H1 (cell line): ENCODE results near the gene LIPF. TPM values are rescaled to one million over a fixed set of nuclear protein-coding genes. Genes with fewer than 3 reads are reported as not detected.

Experiments
- CTCF ChIA-PET: fragments of 300-600 bp; sonication (Branson Sonifier 250); formaldehyde crosslinking; loops from one replicate; lab custom pipeline; 2021; ENCODE audit not compliant: partially characterized antibody; lab: Charles Lee
- POLR2A ChIA-PET: fragments of 300-600 bp; sonication (Branson Sonifier 250); formaldehyde crosslinking; loops from one replicate; lab custom pipeline; 2021; ENCODE audit warnings: inconsistent platforms; ENCODE audit not compliant: partially characterized antibody; lab: Charles Lee
- DNase-seq, 2 experiments: peaks; one replicate each; pipeline versions ENCODE4 v3.0.0 to v3.0.0-alpha.2; 2010 to 2022; ENCODE audit warnings: low spot score in 2 of 2, low read depth in 1 of 2, mixed read lengths in 1 of 2
- FAIRE-seq: peaks from 2 replicates; lab custom pipeline; 2011; peaks lifted over from hg19 to GRCh38; lab: Jason Lieb, UNC
- H2AFZ ChIP-seq: 2 replicates; pipeline ENCODE4 v1.8.1; 2012; ENCODE audit warnings: low read length, inconsistent platforms
- H2AK5ac ChIP-seq: 2 replicates; pipeline ENCODE4 v1.6.1; 2013; ENCODE audit warnings: low read depth, low read length
- H2BK120ac ChIP-seq: replicated peaks from 2 replicates; pipeline ENCODE3; 2013; ENCODE audit warnings: low read depth, low read length, inconsistent platforms
- H2BK12ac ChIP-seq: 2 replicates; pipeline ENCODE4 v1.6.1; 2013; ENCODE audit warnings: low read depth, low read length
- H2BK15ac ChIP-seq: 2 replicates; pipeline ENCODE4 v1.6.1; 2013; ENCODE audit warnings: low read length
- H2BK20ac ChIP-seq: 2 replicates; pipeline ENCODE4 v1.6.1; 2013; ENCODE audit warnings: low read length
- H2BK5ac ChIP-seq: 2 replicates; pipeline ENCODE4 v1.6.1; 2013; ENCODE audit warnings: low read depth, low read length
- H3K14ac ChIP-seq: 2 replicates; pipeline ENCODE4 v1.6.1; 2013; ENCODE audit warnings: inconsistent platforms; ENCODE audit not compliant: insufficient read length
- H3K18ac ChIP-seq: 2 replicates; pipeline ENCODE4 v1.6.1; 2013; ENCODE audit warnings: low read length; ENCODE audit errors: extremely low read depth
- H3K23ac ChIP-seq: 2 replicates; pipeline ENCODE4 v1.6.1; 2013; ENCODE audit warnings: inconsistent platforms; ENCODE audit not compliant: insufficient read length
- H3K23me2 ChIP-seq: 2 replicates; pipeline ENCODE4 v1.6.1; 2013; ENCODE audit warnings: low read depth, low read length
- H3K27ac ChIP-seq: 2 replicates; pipeline ENCODE4 v1.6.1; 2011; ENCODE audit warnings: low read depth, low read length, inconsistent platforms
- H3K27me3 ChIP-seq, 4 experiments: replicated peaks in 1 of 4; 1 replicate in 1 of 4; 2 replicates in 3 of 4; pipeline versions ENCODE4 v1.6.1 to v1.8.1; 2011 to 2013; ENCODE audit warnings: low read length in 3 of 4, mild to moderate bottlenecking in 3 of 4, inconsistent platforms in 2 of 4, mixed read lengths in 2 of 4, moderate library complexity in 1 of 4; ENCODE audit not compliant: control insufficient read depth in 3 of 4, insufficient read depth in 3 of 4; ENCODE audit errors: extremely low read depth in 1 of 4
- H3K36me3 ChIP-seq, 4 experiments: 2 replicates each; pipeline versions ENCODE4 v1.6.1 to v1.8.1; 2011 to 2013; ENCODE audit warnings: mild to moderate bottlenecking in 4 of 4, low read length in 3 of 4, moderate library complexity in 2 of 4, control low read depth in 1 of 4, inconsistent platforms in 1 of 4; ENCODE audit not compliant: insufficient read depth in 4 of 4, control insufficient read depth in 2 of 4
- H3K4ac ChIP-seq: replicated peaks from 2 replicates; pipeline ENCODE3; 2013; ENCODE audit warnings: low read length, low read depth, mixed read lengths, inconsistent platforms; ENCODE audit not compliant: insufficient read length
- H3K4me1 ChIP-seq, 4 experiments: replicated peaks in 1 of 4; 1 replicate in 1 of 4; 2 replicates in 3 of 4; pipeline versions ENCODE4 v1.6.1 to v1.8.1; 2011 to 2013; ENCODE audit warnings: low read length in 3 of 4, inconsistent platforms in 2 of 4, mixed read lengths in 1 of 4; ENCODE audit not compliant: insufficient read depth in 4 of 4, control insufficient read depth in 3 of 4
- H3K4me2 ChIP-seq, 2 experiments: 2 replicates each; pipeline versions ENCODE4 v1.6.1 to v1.8.1; 2011 to 2013; ENCODE audit warnings: low read depth in 2 of 2, low read length in 2 of 2, control low read depth in 1 of 2, inconsistent platforms in 1 of 2, mild to moderate bottlenecking in 1 of 2; ENCODE audit not compliant: insufficient read depth in 1 of 2
- H3K4me3 ChIP-seq, 4 experiments: fragments of 200-600, 300-600 bp in 1 of 4; sonication (generic), shearing (Covaris generic), sonication (Bioruptor Twin) in 1 of 4; 2 replicates each; pipeline versions ENCODE4 v1.5.1 to v1.8.1; 2011 to 2016; ENCODE audit warnings: low read length in 4 of 4, low read depth in 3 of 4, control low read depth in 2 of 4, inconsistent platforms in 2 of 4, mild to moderate bottlenecking in 2 of 4, mixed read lengths in 1 of 4, moderate library complexity in 1 of 4; ENCODE audit not compliant: insufficient read depth in 2 of 4; ENCODE audit errors: extremely low read depth in 1 of 4
- H3K56ac ChIP-seq: replicated peaks from 2 replicates; pipeline ENCODE3; 2013; ENCODE audit warnings: low read depth, mild to moderate bottlenecking, mixed read lengths, low read length, inconsistent platforms; ENCODE audit not compliant: insufficient read length
- H3K79me1 ChIP-seq: 2 replicates; pipeline ENCODE4 v1.6.1; 2013; ENCODE audit warnings: low read depth, low read length, control low read depth
- H3K79me2 ChIP-seq, 2 experiments: 2 replicates each; pipeline versions ENCODE4 v1.6.1 to v1.8.1; 2012 to 2013; ENCODE audit warnings: low read length in 2 of 2, mild to moderate bottlenecking in 2 of 2, inconsistent platforms in 1 of 2; ENCODE audit not compliant: insufficient read depth in 2 of 2, control insufficient read depth in 1 of 2
- H3K9ac ChIP-seq, 4 experiments: replicated peaks in 1 of 4; 1 replicate in 1 of 4; 2 replicates in 3 of 4; pipeline versions ENCODE4 v1.6.1 to v1.8.1; 2011 to 2013; ENCODE audit warnings: low read depth in 3 of 4, low read length in 3 of 4, control low read depth in 2 of 4, mild to moderate bottlenecking in 2 of 4, moderate library complexity in 2 of 4, inconsistent platforms in 1 of 4; ENCODE audit errors: extremely low read depth in 1 of 4
- H3K9me3 ChIP-seq, 2 experiments: 2 replicates each; pipeline versions ENCODE4 v1.6.1 to v1.8.1; 2012 to 2013; ENCODE audit warnings: mild to moderate bottlenecking in 2 of 2, moderate library complexity in 2 of 2, control low read depth in 1 of 2, inconsistent platforms in 1 of 2, low read depth in 1 of 2, low read length in 1 of 2, mixed read lengths in 1 of 2; ENCODE audit not compliant: insufficient read depth in 2 of 2
- H4K20me1 ChIP-seq, 2 experiments: replicated peaks in 1 of 2; 2 replicates each; pipeline versions ENCODE3 to v1.8.1; 2011 to 2013; ENCODE audit warnings: inconsistent platforms in 2 of 2, low read length in 2 of 2, mild to moderate bottlenecking in 1 of 2; ENCODE audit not compliant: insufficient read depth in 2 of 2, control insufficient read depth in 1 of 2
- H4K5ac ChIP-seq: 2 replicates; pipeline ENCODE4 v1.6.1; 2013; ENCODE audit warnings: low read length, low read depth, mixed read lengths, inconsistent platforms; ENCODE audit not compliant: insufficient read length
- H4K8ac ChIP-seq: 2 replicates; pipeline ENCODE4 v1.8.0; 2013; ENCODE audit warnings: mild to moderate bottlenecking, moderate library complexity, low read length, inconsistent platforms; ENCODE audit not compliant: insufficient read depth; ENCODE audit errors: extremely low read depth
- H4K91ac ChIP-seq: replicated peaks from 2 replicates; pipeline ENCODE3; 2013; ENCODE audit warnings: low read length, mixed read lengths, inconsistent platforms; ENCODE audit not compliant: insufficient read length
- BCL11A ChIP-seq, 2 experiments: IDR thresholded peaks; one replicate each; pipeline ENCODE4 v1.6.1; 2011; ENCODE audit warnings: low read depth in 2 of 2, low read length in 2 of 2, mild to moderate bottlenecking in 2 of 2
- POLR2A ChIP-seq, 2 experiments: IDR thresholded peaks; 1 replicate in 1 of 2; 2 replicates in 1 of 2; pipeline ENCODE4 v1.6.1; 2011; ENCODE audit warnings: low read depth in 2 of 2, low read length in 2 of 2, mild to moderate bottlenecking in 2 of 2; ENCODE audit errors: control extremely low read depth in 1 of 2
- TBP ChIP-seq: IDR thresholded peaks from 2 replicates; pipeline ENCODE4 v1.6.1; 2011; ENCODE audit warnings: low read depth, low read length, improper control_type of control experiment
- TCF12 ChIP-seq: IDR thresholded peaks from 2 replicates; pipeline ENCODE4 v1.6.1; 2011; ENCODE audit warnings: low read depth, mild to moderate bottlenecking, low read length
- WGBS, 2 experiments: shearing (Covaris generic) in 1 of 2; methylation state at CpG; one replicate each; pipeline versions ENCODE4 v1.1.6 to v1.1.7; 2013 to 2015; ENCODE audit warnings: low lambda C conversion rate in 2 of 2, mixed read lengths in 2 of 2, inconsistent platforms in 1 of 2, low coverage in 1 of 2, missing lambda C conversion rate in 1 of 2; ENCODE audit not compliant: insufficient replicate concordance in 2 of 2, insufficient coverage in 1 of 2, insufficient read length in 1 of 2; ENCODE audit errors: extremely low coverage in 1 of 2, missing lambda C conversion rate in 1 of 2; 5-methylcytosine and 5-hydroxymethylcytosine counted together
- polyA plus RNA-seq, 7 experiments: library from polyadenylated mRNA; depleted of rRNA in 3 of 7; stranded (reverse) in 5 of 7; unstranded in 2 of 7; fragments of >200 nt in 5 of 7; fragments of 200-250 nt in 2 of 7; gene quantifications; 1 replicate in 5 of 7; 2 replicates in 1 of 7; 4 replicates in 1 of 7; pipeline versions ENCODE4 v1.2.1 to v1.2.3, GENCODE V29; 2011 to 2013; ENCODE audit warnings: missing spikeins in 2 of 7, mixed read lengths in 2 of 7
- total RNA-seq: library from RNA; stranded (reverse); fragmentation: NEBNext Ultra II Directional; extraction: Animal tissue kit (Norgen Biotek cat#: 25700); gene quantifications from 2 replicates; pipeline ENCODE4 v1.2.1, GENCODE V29; 2021

The LIPF gene
- total and polyA plus RNA-seq, 2 of the 8 experiments (the other 6 are each of a cell fraction or from before 2014, with no cell fraction given), result not detected

DNA sequence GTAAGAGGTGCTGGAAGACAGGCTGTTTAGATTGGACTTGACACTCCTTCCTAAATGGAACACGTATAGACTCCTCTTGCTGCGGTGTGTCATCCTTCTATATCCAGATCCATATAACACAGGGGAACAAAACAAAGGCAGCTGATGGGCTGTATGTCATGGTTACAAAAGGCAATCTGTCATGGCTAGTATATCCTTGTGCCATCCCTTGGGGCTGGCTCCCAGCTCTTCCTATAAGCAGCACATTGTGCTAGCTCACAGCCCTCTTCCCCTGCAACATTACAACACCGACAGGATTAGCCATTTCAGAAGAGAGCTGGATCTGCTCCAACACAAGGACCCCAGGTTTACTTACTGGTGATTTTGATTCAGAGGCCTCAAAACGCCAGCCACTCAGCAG is 57.1 kb downstream of the LIPF start:
- H2AK5ac ChIP-seq, result no peak overlapping the region
- H4K8ac ChIP-seq, result no peak overlapping the region
- FAIRE-seq (no peak), DNase-seq (no peak)
- H3K9me3 ChIP-seq, result no peaks in the 10 kb centered on the region
- no peak overlapping the region for H4K91ac ChIP-seq
- H3K36me3 ChIP-seq, result no peaks in the 10 kb centered on the region
- ChIA-PET CTCF (interaction anchor here (0.7 to 1.8 kb wide), 7 partner anchors 9 to 212 kb away, joined by 3 to 5 read pairs (median 4); no protein-coding TSS in a partner anchor), POLR2A (no interaction called here)
- no peaks in the 10 kb centered on the region; the same call in 1 of the 2 replicates for H3K23me2 ChIP-seq
- no peaks in the 10 kb centered on the region for H3K4me1 ChIP-seq
- H2BK5ac ChIP-seq, result no peak overlapping the region
- no peak overlapping the region for H2BK20ac ChIP-seq
- no peak overlapping the region for H3K9ac ChIP-seq
- H4K5ac ChIP-seq, result no peak overlapping the region
- H3K4me2 ChIP-seq, result no peak overlapping the region
- no peak overlapping the region for H3K18ac ChIP-seq
- H4K20me1 ChIP-seq, result no peaks in the 10 kb centered on the region
- no peak overlapping the region for H2BK15ac ChIP-seq
- 86% methylated on average over 4 of the region's 4 CpGs; no CpG with 5 or more reads in 1 of the 2 experiments for WGBS, 2 experiments
- H2BK12ac ChIP-seq, result no peak overlapping the region
- no peaks in the 10 kb centered on the region for H3K79me1 ChIP-seq
- H3K27me3 ChIP-seq, result peaks cover 0 to 2% (median 0%) of the 10 kb centered on the region in 4 experiments; a peak in 2 of 7 replicates
- no peak overlapping the region for H3K4ac ChIP-seq
- H3K56ac ChIP-seq, result no peak overlapping the region
- H3K23ac ChIP-seq, result no peak overlapping the region
- no peaks in the 10 kb centered on the region for H3K79me2 ChIP-seq
- no peak overlapping the region for H2AFZ ChIP-seq
- H3K27ac ChIP-seq, result no peak overlapping the region
- H2BK120ac ChIP-seq, result no peak overlapping the region
- H3K14ac ChIP-seq, result no peak overlapping the region
- TF ChIP-seq POLR2A (IDR thresholded peaks at IDR 0.05; ENCODE audit: control extremely low read depth in 1 of 2, low read depth in 2 of 2, low read length in 2 of 2), result no peak
- no peak for TF ChIP-seq TCF12
- TF ChIP-seq BCL11A (IDR thresholded peaks at IDR 0.05; ENCODE audit: low read depth in 2 of 2, low read length in 2 of 2), result no peak
- TF ChIP-seq TBP, result no peak
- no peak overlapping the region for H3K4me3 ChIP-seq
